GM21528 (cell line): Measurements from ENCODE around the gene TTC1.
A peak's percentile ranks its signal among the peaks of the same experiment; 100 is the strongest.
"Not testable (repeated sequence)": the region's sequence is repeated elsewhere in the genome, so short reads cannot be mapped to it uniquely, and the experiment has no call there.

Experiments used
- ATAC-seq: cut with Tn5 transposase; IDR thresholded peaks from one replicate; pipeline ENCODE4 v1.9.1; 2021; ENCODE audit warnings: mild to moderate bottlenecking, moderate library complexity; ENCODE audit not compliant: unreplicated experiment, low FRiP score

Gene TTC1, protein sequence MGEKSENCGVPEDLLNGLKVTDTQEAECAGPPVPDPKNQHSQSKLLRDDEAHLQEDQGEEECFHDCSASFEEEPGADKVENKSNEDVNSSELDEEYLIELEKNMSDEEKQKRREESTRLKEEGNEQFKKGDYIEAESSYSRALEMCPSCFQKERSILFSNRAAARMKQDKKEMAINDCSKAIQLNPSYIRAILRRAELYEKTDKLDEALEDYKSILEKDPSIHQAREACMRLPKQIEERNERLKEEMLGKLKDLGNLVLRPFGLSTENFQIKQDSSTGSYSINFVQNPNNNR

DNA sequence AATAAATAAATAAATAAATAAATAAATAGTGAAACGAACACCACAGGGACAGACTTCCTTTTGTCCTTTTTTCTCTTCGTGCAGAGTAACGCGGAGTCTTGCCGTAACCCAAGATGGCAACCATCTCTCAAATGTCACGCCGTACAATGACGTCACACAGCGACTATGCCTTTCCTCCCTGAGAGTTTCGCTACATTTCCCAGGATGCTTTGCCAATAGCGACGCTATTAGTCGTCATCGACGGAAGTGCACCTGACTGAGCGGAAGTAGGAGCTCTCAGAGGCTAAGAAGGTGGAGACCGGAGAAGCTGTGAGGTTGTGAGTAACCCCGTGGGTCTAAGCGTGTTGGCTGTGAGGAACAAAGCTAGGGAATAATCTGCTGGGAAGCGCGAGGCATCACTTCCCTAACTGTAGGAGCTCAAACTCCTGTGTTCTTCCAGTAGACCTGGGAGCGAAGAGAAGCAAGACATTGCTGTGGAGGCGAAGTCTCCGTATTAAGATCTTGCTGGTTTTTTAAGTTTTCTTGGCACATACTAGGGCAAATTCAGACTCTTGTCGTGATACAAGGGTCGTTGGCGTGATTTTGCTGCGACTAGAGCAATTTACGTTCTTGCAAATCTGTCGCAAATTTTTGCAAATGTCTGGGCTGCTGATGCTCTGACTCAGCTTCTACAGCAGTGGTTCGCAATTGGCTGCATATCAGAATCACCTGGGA is at the start of gene TTC1:
Gene TTC1, plus strand, starts transcription at position 263 of the 714 bp plus-strand sequence. CDS start 1,390 bp downstream, outside the sequence.
- ATAC-seq, result peak; percentile 99

DNA sequence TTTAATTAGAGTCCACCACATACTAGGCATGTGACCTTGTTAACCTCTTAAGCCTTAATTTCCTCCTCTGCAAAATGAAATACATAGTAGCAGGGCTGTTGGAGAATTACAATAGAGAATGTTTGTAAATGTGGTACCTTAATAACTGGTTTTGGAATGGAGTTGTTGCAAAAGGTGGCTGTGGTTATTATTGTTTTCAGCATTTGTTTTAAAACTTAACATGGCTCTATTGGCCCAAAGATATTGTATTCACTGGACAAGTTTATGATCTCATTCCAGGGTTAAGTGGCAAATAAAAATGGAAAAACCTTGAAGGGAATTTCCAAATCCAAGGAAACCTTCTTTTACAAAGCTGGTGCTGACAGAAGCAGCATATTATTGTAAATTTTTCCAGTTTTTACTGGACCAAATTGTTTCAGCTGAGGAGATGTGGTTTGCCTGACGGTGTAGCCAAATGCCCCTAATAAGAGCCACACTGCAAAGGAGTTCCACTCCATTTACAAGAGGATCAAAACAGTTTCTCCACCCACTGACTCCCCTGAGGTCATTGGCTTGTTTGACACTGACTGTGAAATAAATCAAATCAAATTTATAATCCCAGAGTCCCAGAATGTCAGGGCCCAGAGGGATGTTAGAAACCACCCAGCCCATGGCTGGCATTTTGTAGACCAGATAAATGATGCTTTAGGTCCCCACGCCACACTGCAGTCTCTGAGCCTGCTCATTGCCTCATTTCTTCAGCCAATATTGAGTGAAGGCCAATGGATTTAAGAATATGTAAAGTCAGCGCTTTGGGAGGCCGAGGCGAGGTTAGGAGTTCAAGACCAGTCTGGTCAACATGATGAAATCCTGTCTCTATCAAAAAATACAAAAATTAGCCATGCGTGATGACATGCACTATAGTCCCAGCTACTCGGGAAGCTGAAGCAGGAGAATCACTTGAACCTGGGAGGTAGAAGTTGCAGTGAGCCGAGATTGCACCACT is 47.5 kb upstream of the TTC1 start:
- no peak for ATAC-seq

DNA sequence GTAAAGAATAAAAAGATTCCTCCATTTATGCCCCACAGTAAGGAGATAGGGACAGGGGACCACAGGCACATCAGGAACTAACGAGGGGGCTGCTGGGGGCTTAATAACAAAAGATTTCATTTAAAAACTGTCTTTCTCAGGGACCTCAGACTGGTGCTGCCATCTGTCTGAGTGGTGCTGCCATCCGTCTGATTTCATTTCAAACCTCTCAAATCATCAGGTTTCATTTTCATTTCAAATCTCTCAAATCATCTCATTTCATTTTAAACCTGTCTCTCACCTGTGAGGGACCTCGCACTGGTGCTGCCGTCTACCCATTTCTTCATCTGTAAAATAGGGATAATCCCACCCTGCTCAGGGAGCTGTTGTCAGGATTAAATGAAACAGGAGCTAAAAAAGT is 46.7 kb upstream of the TTC1 start:
- ATAC-seq, result no peak

DNA sequence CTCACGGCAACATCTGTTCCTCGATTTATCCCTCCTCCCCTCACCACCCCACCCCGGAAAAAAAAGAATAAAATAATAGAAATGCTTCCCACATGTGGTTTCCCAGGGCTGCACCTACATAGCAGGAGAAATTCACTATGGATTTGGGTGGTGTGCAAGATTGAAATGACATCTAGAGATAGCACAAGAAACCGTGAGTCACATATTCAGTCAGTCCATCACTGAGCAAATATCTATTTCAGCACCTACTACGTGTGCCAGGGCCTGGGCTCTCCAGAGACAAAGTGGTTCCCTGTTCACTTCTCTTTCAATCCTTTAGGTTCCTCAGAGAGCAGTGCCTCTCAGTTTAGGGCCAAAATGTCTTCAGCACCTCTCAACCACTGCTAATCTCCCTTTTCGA is 45.0 kb upstream of the TTC1 start:
- ATAC-seq, result no peak

DNA sequence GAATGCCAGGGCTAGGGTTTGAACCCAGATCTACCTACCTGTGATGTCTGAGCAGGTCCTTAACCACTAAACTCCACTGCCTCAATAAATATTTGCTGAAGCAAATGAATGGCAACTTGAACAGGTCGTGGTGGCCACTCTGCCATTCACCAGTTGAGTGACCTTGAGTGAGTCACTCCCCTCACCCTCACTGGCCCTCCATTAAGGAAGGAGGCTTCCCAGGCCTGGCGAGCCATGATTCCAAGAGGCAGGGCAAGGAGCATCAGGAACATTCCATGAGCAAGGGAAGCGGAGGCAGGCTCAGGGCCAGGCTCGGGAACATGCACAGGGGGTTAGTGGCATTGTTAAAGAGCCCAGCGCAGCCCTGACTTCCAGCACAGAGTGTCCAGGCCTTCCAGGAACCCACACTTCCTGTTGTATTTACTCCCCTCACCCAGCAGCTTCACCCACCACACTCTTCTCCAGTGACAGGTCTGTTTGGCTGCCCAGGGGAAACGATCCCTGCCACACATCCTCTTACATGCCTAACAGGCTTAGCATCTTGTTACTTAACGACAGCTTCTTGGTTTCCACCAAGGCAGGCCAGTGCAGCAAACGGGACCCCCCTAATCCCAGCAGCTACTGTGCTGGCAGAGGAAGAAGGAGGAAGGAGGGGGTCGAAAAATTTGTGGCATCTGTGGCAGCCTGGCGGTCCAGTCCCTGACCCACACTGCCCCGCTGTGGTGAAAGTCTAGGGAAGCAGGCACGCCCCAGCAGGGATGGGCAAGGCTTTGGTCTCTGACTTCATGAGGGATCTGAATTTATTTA is 43.7 kb upstream of the TTC1 start:
- no peak for ATAC-seq

DNA sequence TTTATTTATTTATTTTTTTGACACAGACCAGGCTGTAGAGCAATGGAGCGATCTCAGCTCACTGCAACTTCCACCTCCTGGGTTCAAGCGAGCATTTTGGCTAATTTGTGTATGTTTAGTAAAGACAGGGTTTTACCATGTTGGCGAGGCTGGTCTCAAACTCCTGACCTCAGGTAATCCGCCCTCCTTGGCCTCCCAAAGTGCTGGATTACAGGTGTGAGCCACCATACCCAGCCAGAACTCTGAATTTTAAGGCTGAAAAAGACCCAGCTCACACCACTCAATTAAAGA is 43.2 kb upstream of the TTC1 start:
- ATAC-seq, result not testable (repeated sequence)

DNA sequence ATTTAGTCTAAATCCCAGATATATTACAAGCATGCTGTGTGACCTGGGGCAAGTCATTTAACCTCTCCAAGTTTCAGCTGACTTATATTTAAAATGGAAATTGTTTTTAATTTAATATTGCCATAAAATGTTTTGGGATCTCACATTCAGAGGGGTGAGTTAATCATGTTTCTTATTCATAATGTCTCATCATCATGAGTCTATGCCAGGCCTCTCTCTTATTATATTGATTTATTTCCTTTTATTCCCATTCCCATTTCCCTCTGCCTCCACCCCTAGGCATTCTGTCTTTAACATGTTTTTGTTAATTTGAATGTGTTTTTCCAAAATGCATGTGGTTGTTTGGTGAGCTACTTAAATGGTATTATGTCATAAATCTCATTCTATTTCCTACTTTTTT is 39.0 kb upstream of the TTC1 start:
- no peak for ATAC-seq

DNA sequence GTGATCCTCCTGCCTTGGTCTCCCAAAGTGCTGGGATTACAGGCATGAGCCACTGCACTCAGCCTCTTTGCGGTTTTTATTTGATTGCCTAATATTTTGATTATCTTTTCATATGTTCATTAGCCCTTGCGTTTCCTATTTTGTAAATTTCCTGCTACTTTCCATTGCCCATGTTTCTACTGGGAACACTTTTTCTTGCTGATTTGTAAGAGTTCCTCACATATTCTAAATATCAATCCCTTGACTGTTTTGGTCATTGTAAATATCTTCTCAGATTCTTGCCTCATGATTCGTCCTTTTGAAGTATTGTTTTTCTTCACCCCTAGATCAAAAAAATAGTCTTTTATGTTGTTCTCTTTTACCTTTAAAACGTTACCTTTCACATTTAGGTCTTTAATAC is 37.9 kb upstream of the TTC1 start:
- ATAC-seq, result no peak

DNA sequence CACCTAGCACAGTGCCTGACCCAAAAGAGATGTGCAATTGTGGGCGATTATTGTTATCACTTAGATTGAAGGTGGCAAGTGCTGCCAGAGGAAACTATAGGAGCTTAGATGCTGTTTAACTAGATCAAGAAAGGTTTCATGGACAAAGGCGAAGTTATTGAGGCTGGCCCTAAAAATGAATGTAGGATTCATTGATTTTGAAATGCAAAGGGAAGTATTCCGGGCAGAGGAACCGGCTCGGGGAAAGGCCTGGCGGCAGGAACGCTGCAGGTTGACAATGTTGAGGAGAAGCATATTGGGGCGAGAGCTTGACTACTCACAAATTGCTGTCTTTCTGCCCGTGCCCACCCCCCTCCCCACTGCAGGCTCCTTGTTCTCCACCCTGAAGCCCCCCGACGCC is 37.4 kb upstream of the TTC1 start:
- no peak for ATAC-seq

DNA sequence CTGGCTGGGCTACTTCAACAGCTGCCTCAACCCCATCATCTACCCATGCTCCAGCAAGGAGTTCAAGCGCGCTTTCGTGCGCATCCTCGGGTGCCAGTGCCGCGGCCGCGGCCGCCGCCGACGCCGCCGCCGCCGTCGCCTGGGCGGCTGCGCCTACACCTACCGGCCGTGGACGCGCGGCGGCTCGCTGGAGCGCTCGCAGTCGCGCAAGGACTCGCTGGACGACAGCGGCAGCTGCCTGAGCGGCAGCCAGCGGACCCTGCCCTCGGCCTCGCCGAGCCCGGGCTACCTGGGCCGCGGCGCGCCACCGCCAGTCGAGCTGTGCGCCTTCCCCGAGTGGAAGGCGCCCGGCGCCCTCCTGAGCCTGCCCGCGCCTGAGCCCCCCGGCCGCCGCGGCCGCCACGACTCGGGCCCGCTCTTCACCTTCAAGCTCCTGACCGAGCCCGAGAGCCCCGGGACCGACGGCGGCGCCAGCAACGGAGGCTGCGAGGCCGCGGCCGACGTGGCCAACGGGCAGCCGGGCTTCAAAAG is 36.9 kb upstream of the TTC1 start:
- ATAC-seq, result no peak

DNA sequence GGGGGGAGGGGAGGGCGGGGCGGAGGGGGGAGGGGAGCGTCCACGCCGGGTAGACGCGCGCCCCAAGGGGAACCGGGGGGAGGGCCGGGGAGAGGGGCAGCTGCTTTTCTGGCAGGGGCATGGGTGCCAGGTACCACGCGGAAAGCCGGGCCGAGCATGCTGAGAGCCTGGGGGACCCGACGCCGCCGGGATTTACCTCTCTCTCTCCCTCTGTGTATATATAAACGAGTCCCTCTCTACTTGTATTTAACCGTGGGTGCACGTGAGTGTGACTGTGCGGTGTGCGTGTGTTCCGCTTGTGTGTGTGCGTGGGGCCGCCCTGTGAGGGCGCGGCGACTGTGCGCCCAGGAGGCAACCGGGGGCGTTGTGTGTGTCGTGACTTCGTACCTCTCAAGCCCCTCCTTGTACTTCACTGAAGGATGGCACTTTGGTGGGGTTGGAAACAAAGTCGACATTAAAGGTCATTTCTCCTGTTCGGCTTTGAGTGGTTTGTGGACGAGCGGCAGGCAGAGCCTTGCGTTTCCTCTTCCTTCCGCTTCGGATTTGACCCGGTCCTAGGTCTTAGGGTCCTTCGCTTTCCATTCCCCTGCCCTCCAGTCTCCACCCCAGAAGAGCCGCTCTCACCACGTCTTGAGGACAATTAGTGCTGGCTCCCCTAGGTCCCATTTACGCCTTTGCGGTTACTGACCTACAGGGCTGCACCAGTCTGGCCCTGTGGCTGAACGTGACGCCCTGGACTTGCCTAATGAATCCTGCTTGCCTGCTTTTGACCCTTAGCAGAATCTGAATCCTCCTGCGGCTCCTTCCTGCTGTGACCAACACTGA is 36.2 kb upstream of the TTC1 start:
- no peak for ATAC-seq

DNA sequence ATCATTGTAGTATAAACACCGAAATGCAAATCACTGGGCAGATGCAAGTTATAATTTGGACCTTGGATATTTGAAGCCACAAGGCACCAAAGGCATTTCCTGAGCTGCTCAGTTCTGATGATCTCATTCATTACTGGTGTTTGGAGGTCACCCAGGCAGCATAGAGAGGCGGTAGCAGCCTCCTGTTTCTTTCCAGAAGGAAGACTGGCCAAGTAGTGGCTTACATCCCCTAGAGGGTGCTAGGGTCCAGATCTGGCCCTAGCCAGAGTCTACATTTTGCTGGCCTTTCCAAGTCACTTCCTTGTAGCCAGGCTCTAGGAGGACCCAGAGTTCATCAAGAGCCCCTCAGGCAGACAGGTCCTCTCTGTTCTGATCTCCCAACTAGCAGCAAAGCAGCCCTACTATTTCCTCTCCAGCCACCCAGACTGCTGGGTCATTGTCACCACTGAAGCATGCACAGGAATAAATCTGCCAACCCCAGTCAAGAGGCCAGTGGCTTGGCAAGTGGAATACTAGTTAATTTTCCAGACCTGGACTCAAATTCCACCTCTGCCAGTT is 33.4 kb upstream of the TTC1 start:
- no peak for ATAC-seq

DNA sequence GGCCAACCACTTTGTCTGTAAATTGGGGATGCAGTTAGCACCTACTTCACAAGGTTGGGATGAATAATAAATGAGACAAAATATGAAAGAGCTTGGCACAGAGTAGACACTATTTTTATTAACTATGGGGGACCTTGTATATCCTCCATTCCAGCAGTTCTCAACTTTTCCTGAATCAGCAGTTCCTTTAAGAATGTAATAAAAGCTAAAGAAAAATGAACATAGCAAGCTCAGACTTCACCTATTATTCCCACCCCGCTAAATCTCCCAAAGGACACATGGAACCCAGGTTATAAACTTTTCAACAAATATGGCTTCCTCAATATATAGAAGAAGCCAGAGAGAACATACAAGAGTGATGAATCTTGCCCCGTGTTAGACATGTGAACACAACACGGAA is 32.0 kb upstream of the TTC1 start:
- no peak for ATAC-seq

DNA sequence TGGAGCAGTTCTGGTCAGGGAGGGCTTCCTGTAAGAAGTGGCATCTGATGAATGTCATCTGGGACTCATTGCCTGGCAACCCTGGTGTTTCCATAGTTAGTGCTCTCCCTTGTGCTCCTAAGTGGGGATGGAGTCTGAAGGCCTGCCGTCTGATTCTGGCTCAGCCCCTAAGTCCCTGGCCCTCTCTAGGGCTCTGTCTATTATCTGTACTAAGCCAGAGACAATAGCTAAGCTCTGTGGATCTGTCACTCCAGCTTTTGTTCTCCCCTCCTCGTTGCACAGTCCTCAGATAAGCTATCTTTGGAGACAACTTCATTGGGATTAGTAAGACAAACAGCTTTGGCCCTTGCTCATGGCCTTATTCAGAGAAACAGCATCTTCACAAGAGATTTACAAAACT is 30.6 kb upstream of the TTC1 start:
- ATAC-seq, result no peak

DNA sequence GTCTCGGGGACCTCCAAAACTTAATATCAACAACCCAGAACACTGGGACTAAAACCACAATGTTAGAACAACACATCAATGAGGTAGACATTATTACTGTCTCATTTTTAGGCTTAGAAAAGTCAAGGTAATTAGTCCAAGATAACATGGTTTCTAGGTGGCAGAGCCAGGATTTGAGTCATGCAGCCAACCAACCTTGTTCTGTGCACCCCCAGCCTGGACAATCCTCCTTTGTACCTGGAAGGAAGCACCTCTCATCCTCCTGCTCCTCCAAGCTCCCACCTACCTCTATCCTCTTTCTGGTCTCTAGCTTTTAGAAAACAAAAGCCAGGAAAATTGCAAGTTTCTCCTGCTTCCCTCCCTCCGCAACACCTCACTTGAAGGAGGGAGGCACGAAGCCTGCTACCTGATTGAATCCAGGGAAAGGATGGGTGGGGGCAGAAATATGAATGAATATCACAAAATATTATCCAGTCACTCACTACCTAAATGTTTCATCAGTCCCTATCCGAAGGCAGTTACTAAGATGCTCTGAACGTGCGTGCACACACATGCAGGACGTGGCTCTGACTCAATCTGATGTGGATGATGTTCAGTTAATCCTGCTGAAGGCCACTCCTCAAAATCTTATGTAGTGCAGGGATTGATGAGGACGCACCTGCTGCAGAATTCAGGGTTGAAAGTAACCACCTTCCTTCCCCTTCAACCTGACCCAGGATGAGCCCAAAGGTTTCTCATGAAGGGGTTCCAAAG is 26.3 kb upstream of the TTC1 start:
- no peak for ATAC-seq

DNA sequence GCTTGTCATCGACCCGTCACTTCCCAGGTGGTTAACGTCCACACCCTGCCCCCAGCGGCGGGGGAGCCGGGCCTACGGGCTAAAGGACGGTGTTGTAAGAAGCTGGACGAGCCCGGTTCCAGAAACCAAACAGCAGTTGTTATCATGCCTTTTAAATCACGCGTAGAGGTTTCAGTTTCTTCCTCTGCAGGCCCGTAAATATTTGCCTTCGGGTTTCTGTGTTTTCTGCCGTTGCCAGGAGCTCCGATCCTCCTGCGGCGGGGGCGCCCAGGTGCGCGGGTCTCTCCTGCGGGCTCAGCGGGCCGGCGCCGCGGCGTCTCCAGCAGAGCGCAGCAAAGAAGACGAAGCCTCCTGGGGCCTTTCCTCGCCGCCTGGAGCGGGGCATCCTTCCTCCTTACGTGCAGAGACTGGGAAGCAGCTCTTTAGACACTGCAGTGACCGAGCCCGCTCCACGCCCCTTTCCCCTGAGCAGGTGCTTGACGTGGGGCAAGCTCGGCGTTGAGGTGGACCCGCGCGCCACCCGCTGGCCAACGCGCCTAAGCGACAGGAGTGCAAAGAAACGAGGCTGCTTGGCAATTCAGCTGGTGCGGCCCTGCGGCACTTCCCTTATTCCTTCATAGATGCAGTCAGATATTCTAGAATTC is 21.8 kb upstream of the TTC1 start:
- peak; percentile 96 for ATAC-seq

DNA sequence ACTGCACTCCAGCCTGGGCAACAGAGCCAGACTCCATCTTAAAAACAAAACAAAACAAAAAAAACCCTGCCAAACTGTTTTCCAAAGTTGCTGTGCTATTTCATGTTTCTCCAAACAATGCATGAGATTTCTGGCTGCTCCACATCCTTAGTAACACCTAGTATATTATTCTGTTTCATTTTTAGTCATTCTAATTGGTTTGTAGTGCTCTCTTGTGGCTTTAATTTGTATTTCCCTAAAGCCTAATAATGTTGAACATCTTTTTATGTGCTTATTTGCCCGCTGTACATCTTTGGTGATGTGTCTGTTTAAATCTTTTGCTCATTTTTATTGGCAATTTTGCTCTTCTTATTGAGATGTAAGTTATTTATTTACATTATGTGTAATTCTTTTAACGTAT is 18.4 kb upstream of the TTC1 start:
- ATAC-seq, result no peak

DNA sequence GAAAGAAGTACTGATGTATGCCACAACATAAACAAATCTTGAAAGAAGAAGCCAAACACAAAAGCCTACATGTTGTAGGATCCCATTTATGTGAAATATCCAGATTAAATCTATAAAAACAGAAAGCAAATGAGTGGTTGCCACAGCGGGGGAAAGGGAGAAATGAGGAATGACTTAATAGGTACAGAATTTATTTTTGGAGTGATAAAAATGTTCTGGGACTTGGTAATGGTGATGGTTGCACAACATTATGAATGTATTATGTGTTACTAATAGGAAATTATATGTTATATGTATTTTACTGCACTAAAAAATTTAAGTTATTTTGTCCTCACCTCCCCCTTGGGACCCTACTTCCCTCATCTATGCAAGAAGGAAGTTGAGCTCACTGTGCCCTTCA is 16.4 kb upstream of the TTC1 start:
- no peak for ATAC-seq
